Esophagus (tissue), 2 donors: ENCODE data around the gene DIPK1A. TPM values are rescaled to one million over a fixed set of nuclear protein-coding genes. Genes with fewer than 3 reads are reported as not detected.

Experiments used
- H3K27ac ChIP-seq, 2 donors: one replicate each; pipeline ENCODE4 v1.5.1; 2013; ENCODE audit warnings: low read depth in 2 of 2, mild to moderate bottlenecking in 2 of 2, inconsistent platforms in 1 of 2, low read length in 1 of 2, moderate library complexity in 1 of 2
- H3K27me3 ChIP-seq, 2 donors: one replicate each; pipeline ENCODE4 v1.6.1; 2013; ENCODE audit warnings: low read length in 2 of 2, control low read depth in 1 of 2, mild to moderate bottlenecking in 1 of 2; ENCODE audit not compliant: insufficient read depth in 2 of 2, control insufficient read depth in 1 of 2
- H3K36me3 ChIP-seq, 2 donors: one replicate each; pipeline ENCODE4 v1.6.1; 2013; ENCODE audit warnings: low read length in 1 of 2; ENCODE audit not compliant: control insufficient read depth in 2 of 2, insufficient read depth in 2 of 2
- H3K4me1 ChIP-seq, 2 donors: one replicate each; pipeline ENCODE4 v1.6.1; 2013; ENCODE audit warnings: low read length in 1 of 2; ENCODE audit not compliant: control insufficient read depth in 2 of 2, insufficient read depth in 2 of 2
- H3K4me3 ChIP-seq, 2 donors: one replicate each; pipeline ENCODE4 v1.5.1; 2013; ENCODE audit warnings: low read length in 2 of 2, mild to moderate bottlenecking in 2 of 2, low read depth in 1 of 2, moderate library complexity in 1 of 2
- H3K9me3 ChIP-seq, 2 donors: one replicate each; pipeline ENCODE4 v1.6.1; 2013; ENCODE audit warnings: mild to moderate bottlenecking in 2 of 2, low read depth in 1 of 2, low read length in 1 of 2, moderate library complexity in 1 of 2; ENCODE audit not compliant: control insufficient read depth in 2 of 2, insufficient read depth in 1 of 2
- WGBS, 2 donors: extraction: QIAGEN DNeasy Blood & Tissue Kit; methylation state at CpG; one replicate each; pipeline ENCODE4 v1.1.7; 2013; 5-methylcytosine and 5-hydroxymethylcytosine counted together
- polyA plus RNA-seq, 2 donors: library from polyadenylated mRNA; stranded (reverse); fragments of 200-250 nt; gene quantifications; one replicate each; pipeline ENCODE4 v1.2.3, GENCODE V29; 2013
- donor health status: healthy with polysubstance abuse.
- donor health status: Bipolar disorder and iron deficiency.

Gene DIPK1A
- polyA plus RNA-seq, 2 donors, result 2.3 to 4.5 TPM

DNA sequence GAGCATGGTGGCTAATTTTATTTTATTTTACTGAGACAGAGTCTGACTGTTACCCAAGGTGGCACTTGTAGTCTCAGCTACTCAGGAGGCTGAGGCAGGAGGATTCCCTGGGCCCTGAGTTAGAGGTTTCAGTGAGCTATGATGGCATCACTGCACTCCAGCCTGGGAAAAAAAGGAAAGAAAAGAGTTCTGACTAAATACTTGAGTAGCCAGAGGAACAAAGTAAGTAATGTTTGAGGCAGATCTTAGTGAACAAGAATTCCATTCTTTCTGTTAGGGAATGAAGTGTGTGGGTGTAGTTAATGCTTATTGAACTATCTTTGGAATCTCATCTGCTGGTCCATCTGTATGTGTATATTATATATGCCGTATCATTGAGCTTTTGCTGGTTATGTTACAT, 163.3 kb downstream of the DIPK1A start:
- Histone ChIP-seq H3K27me3 (no peaks in the 10 kb centered on the region), H3K36me3 (no peaks in the 10 kb centered on the region), H3K4me3 (no peak overlapping the region), H3K9me3 (no peaks in the 10 kb centered on the region), H3K27ac (no peak overlapping the region), H3K4me1 (no peaks in the 10 kb centered on the region)
- WGBS, 2 donors, result 70 to 95% methylated on average over 1 of the region's 1 CpG

DNA sequence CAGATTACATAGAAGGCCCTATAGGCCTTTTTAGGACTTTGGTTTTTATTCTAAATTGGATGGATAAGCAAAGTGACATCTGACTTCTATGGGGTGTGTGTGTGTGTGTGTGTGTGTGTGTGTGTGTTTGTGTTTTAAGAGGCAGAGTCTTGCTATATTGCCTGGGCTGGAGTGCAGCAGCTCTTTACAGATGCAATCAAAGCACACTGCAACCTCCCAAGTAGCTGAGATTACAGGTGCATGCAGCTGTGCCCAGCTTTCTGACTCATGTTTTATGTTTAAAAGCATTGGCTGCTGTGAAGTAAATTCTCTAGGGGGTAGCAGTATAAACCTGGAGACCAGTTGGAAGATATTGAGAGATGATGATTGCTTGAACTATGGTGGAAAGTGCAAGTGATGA, 164.0 kb downstream of the DIPK1A start:
- no peaks in the 10 kb centered on the region for H3K27me3 ChIP-seq

DNA sequence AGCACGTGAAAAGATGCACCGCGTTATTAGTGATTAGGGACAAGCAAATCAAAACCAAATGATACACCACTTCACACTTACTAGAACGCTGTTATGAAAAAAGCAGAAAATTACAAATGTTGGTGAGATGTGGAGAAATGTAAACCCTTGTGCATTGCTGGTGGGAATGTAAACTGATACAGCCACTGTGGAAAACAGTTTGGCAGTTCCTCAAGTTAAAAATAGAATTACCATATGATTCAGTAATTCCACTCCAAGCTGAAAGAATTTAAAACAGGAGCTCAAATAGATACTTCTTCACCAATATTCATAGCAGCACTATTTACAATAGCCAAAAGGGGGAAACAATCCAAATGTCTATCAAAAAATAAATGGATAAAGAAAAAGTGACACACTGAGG, 166.1 kb downstream of the DIPK1A start:
- no peaks in the 10 kb centered on the region for H3K36me3 ChIP-seq
- WGBS, 2 donors, result 87 to 89% methylated on average over 4 of the region's 4 CpGs
- H3K27me3 ChIP-seq, result no peaks in the 10 kb centered on the region
- no peaks in the 10 kb centered on the region for H3K9me3 ChIP-seq
- no peak overlapping the region for H3K27ac ChIP-seq
- no peak overlapping the region for H3K4me3 ChIP-seq
- no peaks in the 10 kb centered on the region for H3K4me1 ChIP-seq

More for the DNA sequence above, 164.0 kb downstream of the DIPK1A start:
- H3K36me3 ChIP-seq, result no peaks in the 10 kb centered on the region
- H3K4me3 ChIP-seq, result no peak overlapping the region
- no peaks in the 10 kb centered on the region for H3K9me3 ChIP-seq
- H3K4me1 ChIP-seq, result no peaks in the 10 kb centered on the region
- H3K27ac ChIP-seq, result no peak overlapping the region

DNA sequence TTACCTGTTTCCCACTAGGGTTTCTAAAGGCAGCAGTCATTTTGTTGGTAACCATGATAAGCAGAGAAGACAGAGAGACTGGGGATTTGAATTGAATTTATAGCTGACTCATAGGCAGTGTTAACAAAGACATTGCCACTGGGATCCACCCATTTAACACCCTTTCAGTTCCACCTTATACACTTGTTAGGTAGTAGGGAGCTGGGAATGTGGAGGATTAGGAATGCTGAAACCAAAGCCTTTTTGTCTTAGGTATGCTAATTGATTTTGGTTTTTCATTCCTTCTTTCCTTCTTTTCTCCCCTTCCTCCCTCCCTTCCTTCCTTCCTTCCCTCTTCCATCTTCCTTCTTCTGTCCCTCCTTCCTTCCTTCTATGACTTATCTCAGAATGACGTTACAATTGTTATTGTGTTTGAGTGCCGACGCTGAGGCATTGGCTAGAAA, 168.9 kb downstream of the DIPK1A start:
- Histone ChIP-seq H3K36me3 (no peaks in the 10 kb centered on the region), H3K27me3 (no peaks in the 10 kb centered on the region), H3K4me1 (no peaks in the 10 kb centered on the region), H3K4me3 (no peak overlapping the region), H3K9me3 (no peaks in the 10 kb centered on the region), H3K27ac (no peak overlapping the region)
- WGBS, 2 donors, result 60 to 64% methylated on average over 3 of the region's 3 CpGs

Other genes starting within 250 kb of the DIPK1A start
- 1 to 10 TPM; 1.6 to 1.9 TPM for gene EVI5, start 176.4 kb downstream of the DIPK1A start, polyA plus RNA-seq
- gene RPL5, start 129.4 kb downstream of the DIPK1A start, polyA plus RNA-seq, result 1,000 to 10,000 TPM; 1,458 to 1,852 TPM
- 1 to 10 TPM; 4.7 to 7.8 TPM for gene MTF2, start 117.8 kb upstream of the DIPK1A start, polyA plus RNA-seq
- gene TMED5, start 219.0 kb upstream of the DIPK1A start, polyA plus RNA-seq, result 10 to 100 TPM in 1 of 2 donors, 1 to 10 TPM in 1; 5.6 to 11.2 TPM
- gene CCDC18, start 219.3 kb upstream of the DIPK1A start, polyA plus RNA-seq, result 1 to 10 TPM; 2.6 to 6.7 TPM